ENCODE results near the gene CNTF.

GRCh38 chr11:58641341-58641740, 18.9 kb downstream of the CNTF start:
- TF ChIP-seq GATA2 (IDR thresholded peaks at IDR 0.05; ENCODE audit: low read depth, low read length) (no peak), GATA3 (IDR thresholded peaks at IDR 0.05; ENCODE audit: low read depth, low read length) (no peak)
